PC-3 (cell line): Measurements from ENCODE around the gene FNDC4.

Source experiments
- CTCF ChIP-seq: fragments of 300-600 bp; sonication (generic); conservative IDR thresholded peaks from 2 replicates; pipeline ENCODE4 v1.5.1; 2017; ENCODE audit warnings: antibody characterized with exemption, low read depth, mild to moderate bottlenecking, low read length
- EZH2 ChIP-seq: fragments of 300-600 bp; sonication (generic); IDR thresholded peaks from one replicate; pipeline ENCODE4 v1.6.1; 2017; ENCODE audit warnings: antibody characterized with exemption, mild to moderate bottlenecking, low read length; ENCODE audit not compliant: unreplicated experiment
- EZH2phosphoT487 ChIP-seq: fragments of 300-600 bp; sonication (generic); IDR thresholded peaks from 2 replicates; pipeline ENCODE4 v1.6.1; 2018; ENCODE audit warnings: mild to moderate bottlenecking, antibody characterized with exemption, low read length, borderline replicate concordance

GRCh38 chr2:27494284-27494943, 586 bp downstream of the FNDC4 start:
- TF ChIP-seq EZH2phosphoT487 (no peak), CTCF (no peak), EZH2 (no peak)
